Bone marrow (tissue), 2 donors: ENCODE results near the gene PTPRA.
"Not testable (repeated sequence)": the region's sequence is repeated elsewhere in the genome, so short reads cannot be mapped to it uniquely, and the experiment has no call there.

Experiments used
- DNase-seq, 2 donors: peaks; one replicate each; lab custom pipeline; 2025; lab: John Stamatoyannopoulos, UW

Gene PTPRA, protein sequence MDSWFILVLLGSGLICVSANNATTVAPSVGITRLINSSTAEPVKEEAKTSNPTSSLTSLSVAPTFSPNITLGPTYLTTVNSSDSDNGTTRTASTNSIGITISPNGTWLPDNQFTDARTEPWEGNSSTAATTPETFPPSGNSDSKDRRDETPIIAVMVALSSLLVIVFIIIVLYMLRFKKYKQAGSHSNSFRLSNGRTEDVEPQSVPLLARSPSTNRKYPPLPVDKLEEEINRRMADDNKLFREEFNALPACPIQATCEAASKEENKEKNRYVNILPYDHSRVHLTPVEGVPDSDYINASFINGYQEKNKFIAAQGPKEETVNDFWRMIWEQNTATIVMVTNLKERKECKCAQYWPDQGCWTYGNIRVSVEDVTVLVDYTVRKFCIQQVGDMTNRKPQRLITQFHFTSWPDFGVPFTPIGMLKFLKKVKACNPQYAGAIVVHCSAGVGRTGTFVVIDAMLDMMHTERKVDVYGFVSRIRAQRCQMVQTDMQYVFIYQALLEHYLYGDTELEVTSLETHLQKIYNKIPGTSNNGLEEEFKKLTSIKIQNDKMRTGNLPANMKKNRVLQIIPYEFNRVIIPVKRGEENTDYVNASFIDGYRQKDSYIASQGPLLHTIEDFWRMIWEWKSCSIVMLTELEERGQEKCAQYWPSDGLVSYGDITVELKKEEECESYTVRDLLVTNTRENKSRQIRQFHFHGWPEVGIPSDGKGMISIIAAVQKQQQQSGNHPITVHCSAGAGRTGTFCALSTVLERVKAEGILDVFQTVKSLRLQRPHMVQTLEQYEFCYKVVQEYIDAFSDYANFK

GRCh38 chr20:2873010-2873746 lies at the start of gene PTPRA:
PTPRA (plus strand) TSS chr20:2873481; CDS start chr20:2964278, 90,797 bp downstream.
- peak; percentile 74 to 77 for DNase-seq

- no peak for DNase-seq
These were observed 47.5 kb upstream of the PTPRA start for GRCh38 chr20:2825761-2826160.

DNA sequence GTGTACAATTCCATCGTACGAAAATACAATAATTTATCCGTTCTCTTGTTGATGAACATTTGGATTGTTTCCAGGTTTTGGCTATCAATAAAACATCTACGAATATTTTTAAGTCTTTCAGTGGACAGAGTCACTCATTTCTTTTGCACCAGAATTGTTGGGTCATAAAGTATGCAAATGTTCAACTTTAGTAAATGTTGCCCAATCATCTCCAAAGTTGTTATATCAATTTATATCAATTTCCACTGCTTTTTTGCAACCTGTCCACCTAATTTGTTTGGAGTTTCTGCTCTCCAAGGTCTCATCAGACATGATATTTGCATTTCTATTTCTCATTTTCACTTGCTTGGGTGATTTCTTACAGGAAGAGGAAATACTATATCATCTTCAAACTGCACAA lies 46.6 kb upstream of the PTPRA start:
- no peak for DNase-seq

DNA sequence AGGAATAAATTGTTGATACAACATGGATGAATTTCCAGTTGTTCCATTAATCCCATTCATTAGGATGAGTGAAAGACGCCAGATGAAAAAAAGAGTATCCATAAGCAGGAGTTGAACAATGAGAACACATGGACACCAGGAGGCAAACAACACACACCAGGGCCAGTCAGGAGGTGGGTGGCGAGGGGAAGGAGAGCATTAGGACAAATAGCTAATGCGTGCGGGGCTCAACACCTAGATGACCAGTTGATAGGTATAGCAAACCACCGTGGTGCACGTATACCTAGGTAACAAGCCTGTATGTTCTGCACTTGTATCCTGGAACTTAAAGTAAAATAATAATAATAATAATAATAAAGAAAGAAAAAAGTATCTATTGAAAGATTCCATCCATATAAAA lies 43.9 kb upstream of the PTPRA start:
- DNase-seq: no peak

DNA sequence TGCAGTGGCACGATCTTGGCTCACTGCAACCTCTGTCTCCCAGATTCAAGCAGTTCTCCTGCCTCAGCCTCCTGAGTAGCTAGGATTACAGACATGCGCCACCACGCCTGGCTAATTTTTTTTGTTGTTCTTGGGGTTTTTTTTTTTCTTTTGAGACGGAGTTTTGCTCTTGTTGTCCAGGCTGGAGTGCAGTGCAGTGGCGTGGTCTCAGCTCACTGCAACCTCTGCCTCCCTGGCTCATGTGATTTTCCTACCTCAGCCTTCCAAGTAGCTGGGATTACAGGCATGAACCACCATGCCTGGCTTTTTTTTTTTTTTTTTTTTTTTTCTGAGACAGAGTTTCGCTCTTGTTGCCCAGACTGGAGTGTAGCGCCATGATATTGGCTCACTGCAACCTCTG lies 42.1 kb upstream of the PTPRA start:
- DNase-seq: not testable (repeated sequence)

DNA sequence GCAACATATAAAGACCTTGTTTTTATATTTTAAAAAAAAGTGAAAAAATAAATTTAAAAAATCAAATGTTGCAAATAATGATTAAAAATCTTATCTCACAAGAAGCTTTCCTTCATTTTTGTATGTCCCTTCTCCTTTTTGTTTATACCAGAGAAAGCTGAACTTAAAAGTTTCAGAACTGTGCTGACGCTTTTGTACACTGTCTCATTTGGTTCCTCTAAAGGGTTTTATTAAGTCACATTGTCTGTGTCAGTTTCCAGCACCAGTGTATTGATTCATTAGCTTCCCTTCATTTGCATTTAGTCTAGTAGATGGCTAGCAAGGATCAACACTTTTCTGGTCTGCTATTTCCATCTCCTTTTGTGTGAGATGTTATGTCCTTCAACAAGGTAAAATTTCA lies 39.5 kb upstream of the PTPRA start:
- DNase-seq: no peak

DNA sequence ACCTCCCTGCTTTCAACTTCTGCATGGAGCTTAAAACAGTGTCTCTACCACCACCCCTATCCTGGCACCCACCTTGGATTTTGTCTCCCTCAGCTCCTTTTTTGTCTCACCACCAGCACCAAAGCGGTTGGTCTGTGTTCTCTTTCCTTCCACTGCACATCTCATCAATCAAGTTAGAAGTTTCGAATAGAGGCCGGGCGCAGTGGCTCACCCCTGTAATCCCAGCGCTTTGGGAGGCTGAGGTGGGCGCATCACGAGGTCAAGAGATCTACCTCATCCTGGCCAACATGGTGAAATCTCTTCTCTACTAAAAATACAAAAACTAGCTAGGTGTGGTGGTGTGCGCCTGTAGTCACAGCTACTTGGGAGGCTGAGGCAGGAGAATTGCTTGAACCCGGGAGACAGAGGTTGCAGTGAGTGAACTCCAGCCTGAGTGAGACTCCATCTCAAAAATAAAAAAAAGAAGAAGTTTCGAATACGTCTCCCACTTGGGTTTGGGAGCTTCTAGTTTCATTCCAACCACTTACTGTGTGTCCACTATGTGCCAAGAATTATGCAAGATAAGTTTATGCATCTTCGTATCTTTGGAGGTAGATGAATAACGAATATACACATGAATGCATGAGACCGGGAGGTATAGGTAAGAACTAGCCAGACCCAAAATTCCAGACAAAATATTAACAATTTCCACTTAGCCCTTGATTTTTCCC lies 38.7 kb upstream of the PTPRA start:
- DNase-seq: no peak

DNA sequence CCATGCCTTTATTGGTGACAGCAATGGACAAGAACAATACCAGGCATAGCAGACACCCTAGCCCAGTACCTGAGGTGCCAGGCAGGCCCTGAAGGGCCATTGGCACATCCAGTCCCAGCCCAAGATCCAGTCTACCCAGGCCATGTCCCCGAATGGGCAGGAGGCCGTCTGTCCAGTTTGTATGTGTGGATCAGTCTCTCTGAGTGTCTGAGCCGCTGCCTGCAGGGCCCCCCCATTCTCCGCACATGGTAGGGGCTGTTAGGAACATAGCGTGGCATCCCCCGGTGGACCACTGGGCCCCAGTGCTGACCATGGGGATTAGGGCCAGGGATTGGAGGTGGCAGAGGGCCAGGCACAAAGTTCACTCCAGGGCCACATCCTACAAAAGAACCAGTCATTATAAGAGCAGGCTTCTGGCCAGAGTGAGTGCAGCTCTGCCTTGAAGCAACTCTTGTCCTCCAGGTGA lies 37.9 kb upstream of the PTPRA start:
- DNase-seq: no peak

- no peak for DNase-seq
These were observed 37.2 kb upstream of the PTPRA start for GRCh38 chr20:2836035-2836434.

DNA sequence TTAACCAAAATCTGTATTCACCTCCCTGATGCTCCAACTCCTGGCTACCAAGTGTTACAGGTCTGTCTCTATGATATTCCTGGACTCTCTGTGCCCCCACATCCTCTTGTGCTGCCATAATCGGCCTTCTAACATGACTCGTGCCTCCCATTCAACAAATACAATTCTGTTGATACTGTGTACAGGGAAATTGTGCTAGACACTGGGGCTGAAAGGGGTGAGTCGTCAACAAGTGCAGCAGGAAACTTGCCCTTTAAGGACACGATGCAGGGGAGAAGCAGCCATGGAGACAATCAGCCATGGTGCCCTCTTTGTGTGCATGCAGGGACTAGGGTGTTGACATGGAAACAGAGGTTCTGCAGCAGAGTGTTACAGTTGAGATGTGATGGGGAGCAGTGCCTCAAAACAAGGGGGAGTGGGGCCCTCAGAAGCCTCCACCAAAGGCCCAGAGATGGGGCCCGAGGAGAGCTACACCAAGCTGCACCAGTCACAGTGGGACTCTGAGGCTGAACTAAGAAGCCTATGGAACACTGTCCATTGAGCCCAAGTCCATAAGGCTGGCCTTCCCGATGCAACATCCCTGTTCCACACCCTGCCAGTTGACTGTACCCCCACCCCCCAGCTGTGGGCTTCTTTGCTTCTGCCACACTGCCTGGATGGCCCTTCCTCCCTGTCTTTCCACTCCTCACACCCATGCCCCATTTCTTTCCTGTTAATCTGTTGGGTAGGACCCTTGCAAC lies 35.9 kb upstream of the PTPRA start:
- DNase-seq: no peak

DNA sequence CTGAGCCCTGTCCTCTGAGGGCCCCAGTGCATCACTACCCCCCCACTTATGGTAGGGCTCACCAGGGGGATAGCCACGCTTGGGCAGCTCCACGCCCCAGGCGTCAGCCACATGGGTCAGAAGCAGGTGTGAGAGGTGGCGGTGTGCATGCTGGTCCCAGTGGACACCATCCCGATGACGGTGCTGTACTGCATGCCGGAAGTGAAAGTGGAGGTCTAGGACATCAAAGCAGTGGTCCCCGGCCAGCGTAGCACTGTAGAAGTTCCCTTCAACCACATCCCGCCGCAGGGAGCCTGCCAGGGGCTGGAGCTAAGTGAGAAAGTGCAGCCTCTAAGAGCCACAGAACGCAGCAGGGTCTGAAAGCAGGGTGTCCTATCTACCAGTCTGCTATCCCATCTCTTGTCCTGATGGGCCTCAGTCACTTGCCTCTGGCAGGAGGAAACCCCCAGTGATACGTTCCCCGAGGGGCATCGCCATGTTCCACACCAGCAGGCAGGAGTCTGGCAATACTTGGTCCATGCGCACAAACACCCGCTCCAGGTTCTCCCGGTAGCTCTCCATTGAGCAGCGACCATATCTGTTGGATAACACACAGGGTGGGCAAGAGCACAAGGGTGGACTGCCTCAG lies 35.0 kb upstream of the PTPRA start:
- DNase-seq: no peak

DNA sequence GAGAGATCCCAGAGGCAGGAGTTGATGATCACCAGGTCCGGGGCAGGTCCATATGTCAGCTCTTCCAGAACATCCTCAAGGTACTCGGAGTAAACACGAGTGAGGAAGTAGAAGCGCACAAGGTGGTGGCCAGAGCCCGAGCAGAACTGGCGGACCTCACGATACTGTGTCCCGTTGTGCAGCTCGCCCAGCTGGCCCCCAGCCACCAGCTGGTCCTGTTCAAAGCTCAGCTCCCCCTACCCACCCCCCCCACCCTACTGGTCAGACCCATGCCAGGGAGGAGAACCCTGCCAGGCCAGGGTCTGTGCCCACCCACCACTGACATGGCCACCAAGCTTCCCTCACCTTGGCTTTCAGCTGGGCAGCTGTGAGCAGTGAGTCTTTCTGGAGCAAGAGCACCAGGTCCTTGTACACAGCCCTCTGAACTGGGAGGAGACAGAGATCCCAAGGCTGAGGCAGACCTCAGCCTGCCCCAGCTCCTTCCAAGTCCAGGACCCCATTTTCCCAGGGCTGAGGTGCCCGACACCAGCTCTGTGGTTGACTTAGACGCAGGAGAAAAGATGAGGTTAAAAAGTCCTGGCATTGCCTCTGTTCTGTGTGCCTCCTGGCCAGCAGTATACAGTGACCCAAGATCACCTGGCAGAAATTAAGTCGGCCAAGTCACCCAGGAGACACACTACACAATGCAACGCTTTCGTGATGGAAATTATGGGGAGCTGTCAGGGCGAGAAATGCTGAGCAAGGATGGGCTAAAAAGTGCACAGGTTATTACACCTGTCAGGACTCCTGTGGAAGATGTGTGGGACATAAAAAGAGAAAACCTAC lies 34.2 kb upstream of the PTPRA start:
- no peak for DNase-seq

DNA sequence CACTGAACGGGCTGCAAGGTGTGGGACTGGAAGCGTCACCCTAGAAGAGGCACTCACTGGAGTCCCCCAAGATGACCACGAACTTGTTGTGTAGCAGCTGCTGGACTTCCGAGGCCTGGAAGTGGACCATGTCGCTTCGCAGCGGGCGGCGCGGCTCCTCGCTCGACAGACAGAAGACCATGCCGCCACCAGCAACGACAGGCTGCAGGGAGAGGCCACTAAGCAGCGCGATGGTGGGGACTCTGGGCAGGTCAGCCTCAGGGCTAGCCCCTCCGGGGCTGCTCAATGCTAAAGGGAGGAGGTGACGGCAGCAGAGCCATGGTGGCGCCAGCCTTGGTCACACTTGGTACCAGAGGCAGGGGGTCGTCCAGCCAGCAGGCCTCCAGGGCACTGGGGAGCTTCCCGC lies 33.5 kb upstream of the PTPRA start:
- no peak for DNase-seq

- DNase-seq: peak; percentile 43 to 85
These were observed 32.9 kb upstream of the PTPRA start, which contains the start of the genes PCED1A and VPS16 for GRCh38 chr20:2840138-2840966. PCED1A (minus strand) TSS chr20:2840655; CDS start chr20:2839912, 743 bp downstream. VPS16 (plus strand) TSS chr20:2840745; CDS start chr20:2840775, 30 bp downstream.

GRCh38 chr20:2840967-2841531 lies 32.2 kb upstream of the PTPRA start:
- peak in 1 of 2 donors; percentile 49 for DNase-seq

DNA sequence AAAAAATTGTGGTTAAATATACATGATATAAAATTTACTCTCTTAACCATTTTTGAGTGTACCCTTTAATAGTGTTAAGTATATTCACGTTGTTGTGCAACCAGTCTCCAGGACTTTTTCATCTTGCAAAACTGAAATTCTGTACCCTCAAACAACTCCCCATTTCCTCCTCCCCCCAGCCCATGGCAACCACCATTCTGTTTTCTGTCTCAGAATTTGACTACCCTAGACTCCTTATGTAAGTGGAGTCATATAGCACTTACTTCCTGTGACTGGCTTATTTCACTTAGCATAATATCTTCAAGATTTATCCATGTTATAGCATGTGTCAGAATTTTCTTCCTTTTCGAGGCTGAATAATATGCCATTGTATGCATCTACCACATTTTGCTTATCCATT lies 27.7 kb upstream of the PTPRA start:
- DNase-seq: no peak

DNA sequence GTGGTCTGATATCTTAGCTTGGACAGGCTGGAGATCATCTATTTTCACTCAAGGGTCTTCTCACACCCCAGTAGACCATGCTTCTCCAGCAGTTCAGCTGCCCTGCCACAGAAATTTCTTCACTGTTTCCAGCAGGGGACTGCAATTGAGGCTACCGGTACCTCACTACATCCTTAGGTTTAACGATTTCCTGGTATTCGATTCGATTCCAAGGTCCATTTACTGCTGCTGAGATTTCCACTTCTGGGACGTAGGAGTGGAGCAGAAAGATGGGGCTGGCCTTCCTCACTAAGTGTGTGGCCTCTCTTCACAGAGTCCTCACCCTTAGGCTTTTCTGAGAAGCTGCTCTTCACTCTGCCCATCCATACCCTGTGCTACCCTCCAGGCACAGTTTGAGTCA lies 26.6 kb upstream of the PTPRA start:
- DNase-seq: no peak

DNA sequence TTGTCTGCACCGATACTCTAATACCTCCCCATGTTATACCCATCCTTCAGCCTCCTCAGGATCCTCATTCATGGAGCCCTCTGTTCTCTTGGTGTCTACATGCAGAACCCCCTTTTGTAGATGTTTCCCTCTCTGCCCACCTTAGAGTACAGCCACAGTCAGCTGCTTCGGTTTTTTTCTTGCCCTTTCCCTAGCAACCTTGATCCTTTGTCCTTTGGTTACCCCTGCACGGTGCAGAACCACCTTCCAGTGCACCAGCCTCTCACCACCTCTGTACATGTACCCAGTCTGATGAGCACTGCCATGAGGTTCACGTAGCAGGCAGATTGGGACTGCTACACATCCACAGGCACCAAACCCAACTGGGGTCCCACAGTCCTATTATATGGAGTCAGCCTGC lies 25.5 kb upstream of the PTPRA start:
- DNase-seq: no peak
